HUES6 (cell line): ENCODE data around the gene MRAS.

ENCODE experiments used
- H3K27ac ChIP-seq: 2 replicates; pipeline ENCODE4 v1.7.0; 2013; ENCODE audit warnings: low read depth, mild to moderate bottlenecking, low read length, inconsistent platforms
- H3K27me3 ChIP-seq: 2 replicates; pipeline ENCODE4 v1.6.1; 2013; ENCODE audit warnings: low read length; ENCODE audit not compliant: control insufficient read depth, insufficient read depth
- H3K36me3 ChIP-seq: 2 replicates; pipeline ENCODE4 v1.6.1; 2013; ENCODE audit warnings: low read length; ENCODE audit not compliant: control insufficient read depth, insufficient read depth
- H3K4me1 ChIP-seq: 2 replicates; pipeline ENCODE4 v1.6.1; 2013; ENCODE audit warnings: low read length; ENCODE audit not compliant: control insufficient read depth, insufficient read depth
- H3K4me3 ChIP-seq: 2 replicates; pipeline ENCODE4 v1.5.1; 2013; ENCODE audit warnings: low read depth, low read length
- H3K9ac ChIP-seq: one replicate; pipeline ENCODE4 v1.6.1; 2013; ENCODE audit warnings: mild to moderate bottlenecking, low read length
- H3K9me3 ChIP-seq: 2 replicates; pipeline ENCODE4 v1.6.1; 2013; ENCODE audit warnings: low read depth, low read length; ENCODE audit not compliant: control insufficient read depth, insufficient read depth

MRAS gene

DNA sequence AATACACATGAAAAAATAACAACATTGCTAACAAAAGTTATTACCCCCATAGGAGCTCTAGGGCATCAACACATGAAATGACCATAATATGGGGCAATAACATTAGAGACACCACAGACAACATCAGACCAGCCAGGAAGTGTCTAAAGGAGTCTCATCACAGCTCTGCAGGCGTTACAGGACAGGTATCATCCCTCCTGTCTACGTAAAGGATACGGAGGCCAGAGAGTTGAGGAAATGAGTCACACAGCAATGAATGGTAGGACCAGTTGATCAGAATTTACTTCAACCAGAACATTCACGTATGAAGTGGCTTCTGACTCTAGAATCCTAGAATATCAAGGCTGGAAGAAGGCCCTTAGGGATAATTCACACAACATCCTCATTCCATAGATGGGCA is 20.5 kb upstream of the MRAS start:
- H3K27ac ChIP-seq: no peak overlapping the region
- no peaks in the 10 kb centered on the region for H3K27me3 ChIP-seq
- no peaks in the 10 kb centered on the region for H3K36me3 ChIP-seq
- no peak overlapping the region for H3K9ac ChIP-seq
- peaks cover 7% of the 10 kb centered on the region for H3K4me1 ChIP-seq
- H3K9me3 ChIP-seq: no peaks in the 10 kb centered on the region
- H3K4me3 ChIP-seq: no peak overlapping the region

DNA sequence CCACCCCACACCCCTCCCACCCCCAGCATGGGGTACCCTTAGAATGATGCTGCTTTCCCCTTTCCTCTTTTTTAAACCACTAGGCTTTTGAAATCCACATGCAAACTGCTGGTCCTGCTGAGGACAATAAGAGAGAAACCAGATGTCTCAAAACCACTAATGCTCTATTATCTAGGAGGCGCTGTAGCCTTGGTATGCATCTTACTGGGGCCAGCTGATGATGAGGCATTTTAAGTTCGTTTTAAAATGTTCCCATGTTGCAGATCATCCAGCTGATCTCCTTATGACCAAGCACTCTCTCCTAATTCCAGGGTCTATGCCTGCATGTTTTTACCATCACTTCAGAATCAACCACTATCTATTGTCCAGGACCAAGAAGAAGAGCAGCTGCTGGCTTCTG is 20.0 kb upstream of the MRAS start:
- no peak overlapping the region for H3K4me3 ChIP-seq
- no peak overlapping the region for H3K27ac ChIP-seq
- H3K9ac ChIP-seq: no peak overlapping the region
- H3K9me3 ChIP-seq: no peaks in the 10 kb centered on the region
- no peaks in the 10 kb centered on the region for H3K27me3 ChIP-seq
- peaks cover 7% of the 10 kb centered on the region for H3K4me1 ChIP-seq
- no peaks in the 10 kb centered on the region for H3K36me3 ChIP-seq

DNA sequence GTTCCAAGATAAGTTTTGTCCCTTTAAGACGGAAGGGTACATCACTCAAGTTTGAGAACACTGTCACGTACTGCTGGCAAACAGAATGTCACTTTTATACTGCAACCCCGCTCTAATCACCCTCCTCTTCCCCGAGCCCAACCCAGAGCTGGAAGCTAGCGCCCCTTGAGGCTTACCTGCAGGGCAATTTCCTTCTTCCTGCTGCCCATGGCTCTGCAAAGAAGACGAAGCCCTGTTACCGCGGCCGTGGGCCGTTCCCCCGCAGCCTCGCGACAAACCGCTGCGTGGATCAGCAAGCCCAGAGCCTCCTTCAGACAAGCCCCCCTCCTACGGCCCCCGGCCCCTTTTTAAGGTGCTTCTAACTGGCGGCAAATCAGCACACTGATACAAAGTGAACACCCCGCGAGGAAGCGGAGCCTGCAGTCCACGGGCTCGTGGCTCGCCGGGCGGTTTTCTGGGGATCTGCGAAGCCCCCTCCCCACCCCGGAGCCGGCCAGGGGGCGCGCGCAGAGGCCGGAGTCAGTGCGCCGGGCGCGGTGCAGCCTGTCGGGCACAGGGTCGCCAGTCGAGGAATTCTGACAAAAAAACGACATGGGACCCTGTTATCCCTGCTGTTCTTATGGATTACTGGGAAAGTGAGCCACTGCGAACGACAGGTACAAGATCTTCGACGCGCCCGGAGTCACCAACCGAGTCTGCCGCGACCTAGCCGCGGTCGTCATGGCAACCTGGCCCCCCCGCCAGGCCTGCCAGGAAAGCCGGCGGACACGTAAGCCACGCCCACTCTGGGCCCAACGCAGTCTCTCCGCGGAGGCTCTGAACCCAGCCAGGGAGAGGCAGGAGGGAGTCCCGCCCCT is 19.0 kb upstream of the MRAS start, which contains the start of gene NME9:
Gene NME9, minus strand, starts transcription at position 725 of the 857 bp plus-strand sequence. Its CDS starts 516 bp downstream, at position 209.
- Histone ChIP-seq H3K36me3 (no peaks in the 10 kb centered on the region), H3K9ac (no peak within 1 kb of the TSS), H3K4me3 (peak within 1 kb of the TSS; percentile 68), H3K27ac (no peak within 1 kb of the TSS), H3K4me1 (peaks cover 7% of the 10 kb centered on the region), H3K27me3 (no peaks in the 10 kb centered on the region), H3K9me3 (no peaks in the 10 kb centered on the region)

GRCh38 chr3:138329984-138330293 is 18.4 kb upstream of the MRAS start:
- no peak overlapping the region for H3K9ac ChIP-seq
- H3K27ac ChIP-seq: no peak overlapping the region
- H3K36me3 ChIP-seq: no peaks in the 10 kb centered on the region
- H3K4me1 ChIP-seq: peaks cover 7% of the 10 kb centered on the region
- H3K4me3 ChIP-seq: peak overlapping the region; percentile 68
- H3K27me3 ChIP-seq: no peaks in the 10 kb centered on the region
- no peaks in the 10 kb centered on the region for H3K9me3 ChIP-seq

DNA sequence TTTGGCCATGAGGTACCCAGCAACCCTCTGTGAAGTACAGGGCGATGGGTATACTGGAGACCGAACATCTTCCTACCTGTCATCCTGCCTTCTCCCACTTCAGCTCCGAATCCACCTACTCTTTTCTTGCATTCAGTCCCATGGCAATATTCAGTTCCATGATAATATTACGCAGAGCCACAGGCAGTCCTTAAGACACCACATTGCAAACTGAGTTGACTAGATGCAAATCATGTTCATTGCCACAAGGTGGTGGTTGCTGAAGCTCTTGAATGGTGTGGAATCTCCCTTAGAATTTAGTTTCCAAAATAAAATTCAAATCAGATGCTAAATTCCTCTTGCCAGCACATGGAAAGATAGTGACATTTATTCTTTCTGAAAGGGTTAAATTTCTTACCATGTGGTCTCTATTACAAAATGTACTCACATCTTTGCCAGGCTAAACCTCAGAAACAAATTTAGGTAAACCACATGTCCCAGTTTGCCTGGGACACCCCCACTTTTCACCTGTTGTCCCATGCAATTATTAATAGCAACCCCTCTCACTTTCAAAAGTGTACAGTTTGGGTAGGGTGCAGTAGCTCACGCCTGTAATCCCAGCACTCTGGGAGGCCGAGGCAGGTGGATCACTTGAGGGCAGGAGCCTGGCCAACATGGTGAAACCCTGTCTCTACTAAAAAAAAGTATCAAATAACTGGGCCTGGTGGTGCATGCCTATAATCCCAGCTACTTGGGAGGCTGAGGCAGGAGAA is 17.1 kb upstream of the MRAS start:
- Histone ChIP-seq H3K4me1 (peaks cover 14% of the 10 kb centered on the region), H3K27ac (no peak overlapping the region), H3K9me3 (no peaks in the 10 kb centered on the region), H3K36me3 (no peaks in the 10 kb centered on the region), H3K4me3 (no peak overlapping the region), H3K9ac (no peak overlapping the region), H3K27me3 (no peaks in the 10 kb centered on the region)

DNA sequence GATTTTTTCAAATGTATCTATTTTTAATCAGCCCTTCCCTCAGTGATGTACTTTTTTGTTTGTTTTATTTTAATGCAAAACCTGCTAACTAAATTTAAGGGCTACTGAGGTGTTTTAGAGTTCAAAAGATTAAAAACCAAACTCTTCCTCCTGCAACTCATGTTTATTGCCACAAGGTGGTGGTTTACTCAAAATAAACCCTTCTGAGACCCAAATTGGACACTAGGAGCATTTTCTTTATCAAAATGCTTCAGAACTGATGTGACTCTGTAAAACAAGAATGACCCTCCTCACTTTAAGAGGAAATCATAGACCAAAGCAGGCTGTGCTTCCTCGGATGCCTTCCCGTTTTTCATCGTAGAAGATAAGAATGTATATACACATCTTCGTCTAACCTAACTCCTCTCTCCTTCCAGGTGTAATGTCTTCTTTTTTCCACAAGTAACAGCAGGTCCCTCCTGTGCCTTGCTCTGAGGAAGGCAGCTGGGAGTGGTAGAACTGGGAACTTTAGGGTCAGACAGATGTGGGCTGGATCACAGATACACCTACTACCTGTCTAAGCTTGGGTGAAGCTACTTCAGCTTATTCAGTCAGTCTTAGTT is 15.8 kb upstream of the MRAS start:
- no peak overlapping the region for H3K27ac ChIP-seq
- H3K4me3 ChIP-seq: no peak overlapping the region

DNA sequence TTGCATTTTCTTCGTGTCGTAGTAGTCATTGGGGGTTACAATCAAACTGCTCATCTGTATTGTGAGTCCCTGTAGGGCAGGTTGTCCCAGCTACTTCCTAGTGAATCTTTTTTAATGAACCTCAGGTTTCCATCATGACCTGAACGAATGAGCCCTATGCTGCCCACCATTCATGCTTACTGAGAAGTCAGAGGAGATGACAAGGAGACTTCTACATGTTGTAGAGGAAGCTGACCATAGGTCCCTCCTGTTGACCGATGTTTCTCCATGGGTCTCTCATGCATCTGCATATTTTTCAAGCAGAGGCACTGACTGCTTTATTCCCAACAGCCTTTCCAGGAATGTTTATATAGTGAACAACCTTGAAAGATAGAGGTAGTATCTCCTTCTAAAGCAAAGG is 13.8 kb upstream of the MRAS start:
- no peak overlapping the region for H3K9ac ChIP-seq
- H3K27ac ChIP-seq: no peak overlapping the region
- H3K9me3 ChIP-seq: no peaks in the 10 kb centered on the region
- H3K27me3 ChIP-seq: no peaks in the 10 kb centered on the region
- no peaks in the 10 kb centered on the region for H3K36me3 ChIP-seq
- no peak overlapping the region for H3K4me3 ChIP-seq
- H3K4me1 ChIP-seq: peaks cover 22% of the 10 kb centered on the region

More for the DNA sequence above, 15.8 kb upstream of the MRAS start:
- no peak overlapping the region for H3K9ac ChIP-seq
- H3K36me3 ChIP-seq: no peaks in the 10 kb centered on the region
- no peaks in the 10 kb centered on the region for H3K9me3 ChIP-seq
- peaks cover 24% of the 10 kb centered on the region for H3K4me1 ChIP-seq
- no peaks in the 10 kb centered on the region for H3K27me3 ChIP-seq

- peaks cover 22% of the 10 kb centered on the region for H3K4me1 ChIP-seq
- H3K9ac ChIP-seq: no peak overlapping the region
- no peak overlapping the region for H3K27ac ChIP-seq
- H3K9me3 ChIP-seq: no peaks in the 10 kb centered on the region
- no peaks in the 10 kb centered on the region for H3K27me3 ChIP-seq
- H3K36me3 ChIP-seq: no peaks in the 10 kb centered on the region
- no peak overlapping the region for H3K4me3 ChIP-seq
These were observed 11.9 kb upstream of the MRAS start for GRCh38 chr3:138336454-138336999.

- Histone ChIP-seq H3K9me3 (no peaks in the 10 kb centered on the region), H3K27me3 (no peaks in the 10 kb centered on the region), H3K9ac (no peak overlapping the region), H3K27ac (no peak overlapping the region), H3K4me3 (no peak overlapping the region), H3K36me3 (no peaks in the 10 kb centered on the region), H3K4me1 (peaks cover 22% of the 10 kb centered on the region)
These were observed 10.1 kb upstream of the MRAS start for GRCh38 chr3:138338244-138338643.

GRCh38 chr3:138338811-138339210 is 9.6 kb upstream of the MRAS start:
- no peaks in the 10 kb centered on the region for H3K9me3 ChIP-seq
- peaks cover 22% of the 10 kb centered on the region for H3K4me1 ChIP-seq
- no peaks in the 10 kb centered on the region for H3K36me3 ChIP-seq
- no peak overlapping the region for H3K27ac ChIP-seq
- H3K27me3 ChIP-seq: no peaks in the 10 kb centered on the region
- H3K9ac ChIP-seq: no peak overlapping the region
- H3K4me3 ChIP-seq: no peak overlapping the region

DNA sequence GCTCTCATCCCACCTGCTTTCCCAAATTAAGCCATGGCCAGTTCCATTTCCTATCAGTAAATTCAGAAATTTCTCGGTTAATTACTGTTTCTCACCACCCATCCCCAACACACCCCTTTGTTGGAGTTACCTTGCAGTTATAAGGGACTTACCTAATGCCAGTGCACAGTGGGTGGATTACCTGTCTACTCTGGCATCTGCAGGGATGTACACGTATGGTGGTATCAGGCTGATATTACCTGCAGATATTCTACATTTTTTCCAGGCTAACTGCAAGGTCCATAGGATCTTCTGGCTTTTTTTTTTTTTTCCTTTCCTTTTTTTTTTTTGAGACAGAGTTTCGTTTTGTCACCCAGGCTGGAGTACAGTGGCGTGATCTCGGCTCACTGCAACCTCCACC is 7.9 kb upstream of the MRAS start:
- Histone ChIP-seq H3K9ac (no peak overlapping the region), H3K9me3 (no peaks in the 10 kb centered on the region), H3K27ac (no peak overlapping the region), H3K4me1 (peaks cover 22% of the 10 kb centered on the region), H3K27me3 (no peaks in the 10 kb centered on the region), H3K4me3 (no peak overlapping the region), H3K36me3 (no peaks in the 10 kb centered on the region)
